HG03159 (cell line): ENCODE measurements around the gene PLPP2.

Experiments
- ATAC-seq: cut with Tn5 transposase; IDR thresholded peaks from one replicate; pipeline ENCODE4 v1.9.1; 2021; ENCODE audit warnings: mild to moderate bottlenecking, moderate library complexity; ENCODE audit not compliant: unreplicated experiment

The PLPP2 gene

DNA sequence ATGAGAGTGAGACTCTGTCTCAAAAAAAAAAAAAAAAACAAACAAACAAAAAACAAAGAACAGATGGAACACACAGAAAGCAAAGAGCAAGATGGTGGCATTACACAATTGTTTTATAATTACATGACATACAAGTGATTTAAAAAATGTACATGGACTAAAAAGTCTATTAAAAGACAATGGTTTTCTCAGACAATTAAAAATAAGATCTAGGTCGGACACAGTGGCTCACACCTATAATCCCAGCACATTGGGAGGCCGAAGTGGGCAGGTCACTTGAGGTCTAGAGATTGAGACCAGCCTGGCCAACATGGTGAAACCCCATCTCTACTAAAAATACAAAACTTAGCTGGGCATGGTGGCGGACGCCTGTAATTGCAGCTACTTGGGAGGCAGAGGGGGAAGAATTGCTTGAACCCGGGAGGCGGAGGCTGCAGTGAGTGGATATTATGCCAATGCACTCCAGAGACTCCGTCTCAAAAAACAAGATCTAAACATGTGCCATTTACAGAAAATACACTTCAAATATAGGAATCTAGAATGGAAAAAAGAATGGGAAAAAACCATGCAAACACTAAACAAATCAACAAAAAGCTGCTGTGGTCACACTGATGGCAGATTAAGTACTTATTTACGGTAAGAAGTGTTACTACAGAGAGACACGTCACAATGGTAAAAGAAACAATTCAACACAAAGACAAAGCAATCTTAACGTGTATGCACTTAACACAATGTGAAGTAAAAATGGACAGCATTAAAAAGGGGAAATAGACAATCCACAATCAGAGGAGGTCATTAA, 26.7 kb upstream of the PLPP2 start:
- ATAC-seq: no peak

DNA sequence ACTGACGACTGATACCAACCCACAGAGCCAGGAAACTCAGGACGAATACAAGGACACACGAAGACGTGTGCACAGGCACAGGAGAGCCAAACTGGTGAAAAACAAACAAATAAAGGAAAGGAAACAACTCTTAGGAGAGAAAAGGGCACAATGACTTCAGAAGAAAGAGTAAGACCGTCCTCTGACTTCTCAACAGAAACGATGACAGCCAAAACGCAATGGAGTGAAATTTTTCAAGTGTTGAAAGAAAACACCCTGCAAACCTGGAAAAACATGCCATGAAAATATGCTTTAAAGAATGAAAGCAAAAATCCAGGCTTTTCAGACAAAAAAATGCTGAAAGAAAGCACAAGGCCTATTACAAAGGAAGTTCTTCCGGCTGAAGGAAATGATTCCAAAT, 24.6 kb upstream of the PLPP2 start:
- no peak for ATAC-seq

DNA sequence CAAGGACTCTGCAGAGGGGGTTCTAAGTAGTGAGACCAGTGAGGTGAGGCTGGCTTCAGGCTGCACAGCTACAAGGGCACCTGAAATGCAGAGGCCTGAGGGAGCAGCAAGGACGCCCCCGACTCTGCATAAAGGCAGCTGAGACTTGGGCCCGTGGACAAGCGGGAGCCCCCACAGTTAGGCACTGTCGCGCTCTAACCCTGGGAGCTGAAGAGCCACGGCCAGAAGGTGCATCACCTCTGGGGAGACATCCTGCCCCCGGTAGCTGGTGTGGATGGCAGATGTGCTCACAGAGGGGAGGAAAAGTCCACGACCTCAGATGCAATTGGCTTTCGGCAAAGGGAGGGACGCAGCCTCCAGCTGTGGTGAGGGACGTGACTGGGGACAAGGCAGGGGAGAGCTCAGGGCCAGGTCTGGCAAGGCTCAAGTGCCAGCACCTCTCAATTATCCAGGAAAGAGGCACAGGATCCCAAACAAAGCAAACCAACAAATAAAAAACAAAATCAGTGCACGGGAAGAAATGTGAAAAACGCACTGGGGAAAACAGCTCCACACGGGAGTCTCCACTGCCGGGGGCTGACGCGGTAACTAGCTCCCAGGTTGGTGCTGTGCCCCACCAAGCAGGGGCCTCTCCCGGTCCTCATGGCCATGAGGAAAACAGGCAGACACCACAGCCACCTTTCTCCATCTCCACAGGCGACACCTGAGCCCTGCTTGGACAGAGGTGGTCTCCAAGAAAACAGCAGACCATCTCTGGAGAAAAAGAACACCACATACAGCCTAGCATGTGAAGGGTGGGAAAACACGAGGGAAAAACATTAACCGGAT, 23.0 kb upstream of the PLPP2 start:
- no peak for ATAC-seq

DNA sequence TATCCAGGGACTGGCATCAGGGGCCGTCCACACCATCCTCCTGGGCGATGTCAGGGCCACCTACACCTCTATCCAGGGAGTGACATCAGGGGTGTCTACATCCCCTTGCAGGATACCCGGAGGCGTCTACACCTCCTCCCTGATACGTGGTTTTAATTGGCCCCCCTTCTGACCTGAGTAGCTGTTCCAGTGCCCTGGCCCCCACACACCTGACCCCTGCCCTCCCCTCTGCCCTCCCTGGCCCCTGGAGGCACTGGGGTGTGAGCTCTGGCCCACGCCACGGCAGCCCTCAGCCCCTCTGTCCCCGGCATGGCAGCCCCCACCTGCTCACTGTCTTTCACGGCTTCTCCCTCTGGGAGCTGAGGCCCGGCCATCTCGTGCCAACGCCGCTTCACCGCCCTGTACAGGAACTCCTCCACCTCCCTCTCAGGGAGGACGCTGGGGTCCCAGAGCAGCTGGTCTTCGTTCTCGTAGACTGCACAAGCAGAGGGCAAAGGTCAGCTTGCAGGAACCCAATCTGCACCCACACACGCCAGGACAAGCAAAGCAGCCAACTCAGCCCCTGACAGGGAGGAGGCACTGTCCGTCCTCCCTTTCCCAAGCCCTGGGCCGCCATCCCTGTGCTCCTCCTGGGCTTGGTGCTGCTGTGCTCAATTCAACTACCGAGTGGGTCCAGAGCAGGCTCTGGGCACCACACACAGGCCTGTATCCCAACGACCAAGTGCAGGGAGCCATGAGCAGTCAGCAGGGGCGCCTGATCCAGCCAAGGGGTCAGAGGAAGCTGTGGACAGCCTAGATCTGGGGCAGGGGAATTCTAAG, 22.2 kb upstream of the PLPP2 start:
- no peak for ATAC-seq

DNA sequence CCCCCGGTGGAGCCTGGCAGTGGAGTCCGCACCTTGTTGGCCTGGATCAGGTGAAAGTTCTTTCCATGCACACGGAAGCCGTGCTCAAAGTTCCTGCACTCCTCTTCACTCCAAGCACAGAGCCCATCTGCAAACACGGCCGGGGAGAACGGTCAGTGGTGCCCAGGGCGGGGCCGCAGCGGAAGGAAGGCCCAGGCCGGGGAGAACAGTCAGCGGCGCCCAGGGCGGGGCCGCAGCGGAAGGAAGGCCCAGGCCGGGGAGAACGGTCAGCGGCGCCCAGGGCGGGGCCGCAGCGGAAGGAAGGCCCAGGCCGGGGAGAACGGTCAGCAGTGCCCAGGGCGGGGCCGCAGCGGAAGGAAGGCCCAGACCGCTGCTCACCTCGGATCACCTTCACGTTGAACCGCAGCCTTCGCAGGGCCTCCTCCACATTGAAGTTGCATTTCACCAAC, 20.6 kb upstream of the PLPP2 start:
- ATAC-seq: no peak

DNA sequence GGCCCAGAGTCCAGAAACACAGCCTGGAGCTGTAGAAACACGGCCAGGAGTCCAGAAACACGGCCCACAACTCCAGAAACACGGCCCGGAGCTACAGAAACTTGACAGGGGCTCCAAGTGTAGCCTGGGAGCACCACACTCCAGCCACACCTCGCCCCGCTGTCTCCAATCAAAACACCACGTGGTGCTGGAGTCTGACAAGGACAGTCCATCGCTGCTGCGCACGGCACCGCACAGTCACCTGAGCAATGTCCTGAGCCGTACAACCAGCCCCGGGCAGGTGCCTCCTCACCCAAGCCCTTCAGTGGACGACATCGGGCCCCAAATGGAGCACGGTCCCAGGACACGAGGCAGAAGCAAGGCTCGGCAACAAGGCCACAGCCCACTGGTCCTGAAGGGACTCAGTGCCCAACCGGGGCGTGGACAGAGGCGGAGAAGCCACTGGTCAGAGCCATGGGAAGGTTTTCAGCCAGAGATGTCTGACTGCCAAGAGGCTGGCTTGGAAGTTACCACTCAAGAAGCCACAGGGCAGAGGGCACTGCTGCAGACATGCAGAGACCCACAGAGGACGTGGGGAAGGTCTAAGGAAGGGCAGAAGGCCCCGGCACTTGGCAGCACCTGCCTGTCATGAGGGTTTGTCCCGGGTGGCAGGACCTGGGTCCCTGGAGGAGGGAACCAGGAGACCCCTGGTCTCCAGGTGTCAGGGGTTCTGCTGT, 19.7 kb upstream of the PLPP2 start:
- ATAC-seq: no peak

DNA sequence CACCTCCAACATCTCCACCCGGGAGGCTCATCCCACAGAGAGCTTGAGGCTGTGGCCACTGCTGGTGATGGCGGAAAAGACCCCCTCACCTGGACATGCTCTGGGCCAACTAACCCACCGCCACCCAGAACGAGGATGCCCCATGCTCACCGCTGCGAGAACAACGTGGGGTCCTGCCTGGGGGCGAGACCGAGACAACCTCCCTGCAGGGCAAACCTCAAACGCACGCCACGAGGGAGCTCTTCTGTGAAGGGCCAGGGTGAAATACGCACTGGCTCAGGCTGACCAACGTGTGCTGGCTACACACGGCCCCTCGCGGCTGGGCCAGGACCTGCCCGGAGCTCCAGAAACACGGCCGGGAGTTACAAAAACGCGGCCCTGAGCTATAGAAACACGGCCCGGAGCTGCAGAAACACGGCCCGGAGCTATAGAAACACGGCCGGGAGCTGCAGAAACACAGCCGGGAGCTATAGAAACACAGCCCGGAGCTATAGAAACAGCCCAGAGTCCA, 19.0 kb upstream of the PLPP2 start:
- no peak for ATAC-seq

DNA sequence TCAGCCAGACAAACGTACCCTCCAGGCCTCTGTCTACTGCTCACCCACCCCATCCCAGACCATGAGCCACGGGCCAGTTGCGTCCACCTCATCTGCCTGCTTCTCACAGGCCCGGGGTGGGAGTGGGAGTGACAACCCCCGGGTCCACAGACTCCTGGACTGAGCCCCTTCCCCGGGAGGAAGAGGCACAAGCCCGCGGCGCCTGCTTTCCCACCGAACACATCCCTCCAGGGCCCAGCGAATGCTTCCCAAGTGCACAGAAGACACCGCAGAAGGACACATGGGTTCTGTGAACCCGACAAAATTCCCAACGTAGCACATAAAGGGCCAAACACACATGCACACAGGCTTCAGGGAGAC, 18.0 kb upstream of the PLPP2 start:
- ATAC-seq: no peak

DNA sequence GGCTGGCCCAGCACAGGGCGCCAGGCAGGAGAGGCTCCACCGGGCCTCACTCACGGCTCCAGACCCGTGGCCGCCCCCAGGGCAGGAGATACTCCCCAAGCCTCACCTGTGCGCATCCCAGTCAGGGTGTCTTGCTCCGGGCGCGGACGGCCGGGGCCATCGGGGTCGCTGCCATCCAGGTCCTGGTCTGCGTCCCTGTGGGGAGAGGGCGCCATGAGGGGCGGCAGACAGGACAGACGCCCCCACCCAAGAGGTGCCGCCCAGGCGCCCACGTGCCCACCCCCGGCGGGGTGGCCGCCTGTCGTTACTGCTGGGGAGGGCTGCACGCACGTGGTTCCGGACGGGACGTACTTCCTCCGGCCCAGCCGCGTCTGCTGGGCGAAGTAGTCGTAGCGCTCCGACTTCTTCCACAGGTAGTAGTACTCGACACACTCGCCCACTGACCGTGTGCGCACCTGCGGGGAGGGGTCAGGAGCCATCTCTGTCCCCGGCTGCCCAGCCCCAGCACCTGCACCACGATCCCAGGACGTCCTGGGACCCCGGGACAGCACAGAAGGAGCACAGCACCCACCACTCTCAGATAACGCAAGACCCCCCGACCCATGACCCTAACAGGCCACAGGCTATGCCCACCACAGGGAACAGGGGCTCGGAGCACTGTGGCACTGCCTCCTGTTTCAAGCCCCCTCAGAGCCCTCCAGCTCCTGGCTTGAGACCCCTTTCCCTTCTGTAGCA, 17.4 kb upstream of the PLPP2 start:
- ATAC-seq: no peak

DNA sequence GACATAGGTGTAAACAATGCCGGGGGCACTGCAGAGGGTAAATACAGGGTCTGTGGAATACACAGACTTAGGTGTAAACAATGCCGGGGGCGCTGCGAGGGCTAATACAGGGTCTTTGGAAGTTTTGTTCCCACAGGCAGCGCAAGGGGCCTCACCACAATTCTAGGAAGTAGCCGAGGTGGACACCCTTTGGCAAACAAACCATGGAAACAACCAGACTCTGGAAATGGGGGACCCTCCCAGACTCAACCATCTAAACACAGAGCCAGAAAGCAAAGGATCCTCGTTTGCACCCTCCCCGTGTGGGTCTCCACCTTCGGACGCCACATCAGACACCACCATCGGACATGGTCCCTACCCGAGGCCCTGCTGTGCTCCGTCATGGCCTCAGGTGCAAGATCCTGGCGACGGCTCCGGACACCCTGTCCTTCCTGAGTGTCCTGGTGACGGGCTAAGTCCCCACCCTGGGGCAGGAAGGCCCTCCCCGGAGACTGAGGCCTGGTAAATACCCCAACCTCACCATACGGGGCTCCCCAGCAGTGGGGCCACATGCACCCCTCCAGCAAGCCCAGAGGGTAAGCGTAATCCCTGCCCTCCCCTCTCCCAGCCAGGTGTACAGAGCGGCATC, 16.7 kb upstream of the PLPP2 start:
- no peak for ATAC-seq

DNA sequence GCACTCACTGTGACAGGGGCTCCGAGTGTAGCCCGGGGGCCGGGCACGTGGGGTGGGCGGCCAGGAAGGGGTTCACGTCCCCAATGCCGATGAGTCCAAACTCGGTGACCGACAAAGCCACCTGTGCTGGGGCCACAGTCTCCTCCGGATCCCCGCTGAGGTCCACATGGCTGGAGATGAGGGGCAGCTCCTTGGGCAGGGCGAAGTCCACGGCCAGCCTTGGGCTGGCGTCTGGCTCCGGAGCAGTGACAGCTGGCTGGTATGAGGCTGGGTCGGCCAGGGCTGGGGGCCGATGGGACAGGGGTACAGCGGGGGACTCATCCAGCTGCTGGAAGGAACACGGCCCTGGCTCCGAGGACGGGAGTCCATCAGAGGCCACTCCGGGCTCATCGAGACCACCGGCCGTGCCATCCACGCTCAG, 15.9 kb upstream of the PLPP2 start:
- ATAC-seq: no peak

DNA sequence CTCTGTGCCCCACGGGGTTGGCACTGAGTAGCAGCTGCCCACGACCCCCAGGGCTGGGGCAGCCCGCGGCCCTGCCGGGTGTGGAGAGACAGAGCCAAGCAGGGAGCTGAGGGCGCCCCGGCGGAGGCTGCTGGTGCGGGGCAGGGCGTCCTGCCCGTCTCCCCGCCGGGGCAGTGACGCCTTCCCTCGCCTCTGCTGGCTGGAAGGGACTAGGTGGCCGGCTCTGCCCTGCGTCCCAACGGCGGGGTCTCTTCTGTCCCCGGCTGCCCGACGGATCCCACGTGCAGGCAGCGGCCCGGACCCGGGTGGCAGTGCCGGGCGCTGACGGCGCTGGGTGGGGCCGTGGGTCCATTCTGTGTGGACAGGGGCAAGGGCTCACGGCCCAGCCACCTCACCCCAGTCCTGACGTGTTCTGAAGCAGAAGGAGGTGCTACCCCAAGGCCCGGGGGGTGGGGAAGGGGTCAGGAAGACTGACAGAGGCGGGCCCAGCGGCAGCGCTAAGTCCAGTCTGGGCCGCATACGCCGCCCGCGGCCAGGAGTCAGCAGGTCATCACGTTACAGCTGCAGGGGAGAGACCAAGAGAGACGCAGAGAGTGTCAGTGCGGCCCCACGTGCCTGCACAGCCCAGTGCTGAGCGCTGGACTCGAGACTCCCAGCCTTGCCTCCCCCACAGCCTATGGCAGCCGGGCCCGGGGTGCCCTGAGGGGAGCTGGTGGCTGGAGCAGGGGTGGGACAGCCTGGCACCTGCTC, 15.1 kb upstream of the PLPP2 start:
- no peak for ATAC-seq

DNA sequence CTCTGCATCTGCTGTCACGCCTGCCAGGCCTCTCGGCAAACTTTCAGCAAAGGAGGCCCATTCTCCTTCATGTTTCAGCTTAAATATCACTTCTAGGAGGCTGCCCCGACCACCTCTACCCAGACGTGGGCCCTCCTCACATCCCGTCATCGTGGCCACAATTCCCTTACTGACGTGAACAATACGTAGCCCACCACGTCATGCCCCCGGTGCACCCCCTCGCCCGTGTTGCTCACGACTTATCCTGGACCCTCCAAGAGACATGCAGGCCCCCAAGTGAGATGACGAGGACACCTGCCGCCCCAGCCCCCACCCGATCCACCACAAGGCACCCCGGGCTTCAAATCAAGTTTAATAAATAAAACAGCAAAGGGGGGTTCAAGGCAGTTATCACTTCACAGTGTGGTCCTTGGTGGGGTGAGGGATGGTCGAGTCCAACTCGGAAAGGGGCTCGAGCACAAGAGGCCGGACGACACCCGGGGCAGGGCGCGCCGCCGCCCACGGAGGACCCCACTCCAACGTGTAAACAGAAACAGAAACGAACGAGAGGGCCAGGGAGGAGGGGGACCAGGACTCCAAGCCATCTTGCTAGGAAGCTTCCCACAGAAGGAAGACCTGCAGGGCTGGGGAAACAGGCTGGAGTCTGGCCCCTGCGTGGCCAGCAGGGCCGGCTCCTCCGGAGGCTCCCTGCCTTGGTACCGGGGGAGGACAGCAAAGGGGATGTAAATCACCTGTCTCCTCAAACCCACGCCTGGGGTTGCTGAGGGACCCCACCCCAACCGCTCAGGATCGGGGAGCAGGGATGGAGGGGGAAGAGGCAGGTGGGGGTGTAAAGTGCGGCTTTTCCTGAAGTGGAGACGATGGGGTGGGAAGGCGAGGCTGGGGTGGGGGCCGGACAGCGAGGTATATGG, 14.3 kb upstream of the PLPP2 start:
- ATAC-seq: no peak

DNA sequence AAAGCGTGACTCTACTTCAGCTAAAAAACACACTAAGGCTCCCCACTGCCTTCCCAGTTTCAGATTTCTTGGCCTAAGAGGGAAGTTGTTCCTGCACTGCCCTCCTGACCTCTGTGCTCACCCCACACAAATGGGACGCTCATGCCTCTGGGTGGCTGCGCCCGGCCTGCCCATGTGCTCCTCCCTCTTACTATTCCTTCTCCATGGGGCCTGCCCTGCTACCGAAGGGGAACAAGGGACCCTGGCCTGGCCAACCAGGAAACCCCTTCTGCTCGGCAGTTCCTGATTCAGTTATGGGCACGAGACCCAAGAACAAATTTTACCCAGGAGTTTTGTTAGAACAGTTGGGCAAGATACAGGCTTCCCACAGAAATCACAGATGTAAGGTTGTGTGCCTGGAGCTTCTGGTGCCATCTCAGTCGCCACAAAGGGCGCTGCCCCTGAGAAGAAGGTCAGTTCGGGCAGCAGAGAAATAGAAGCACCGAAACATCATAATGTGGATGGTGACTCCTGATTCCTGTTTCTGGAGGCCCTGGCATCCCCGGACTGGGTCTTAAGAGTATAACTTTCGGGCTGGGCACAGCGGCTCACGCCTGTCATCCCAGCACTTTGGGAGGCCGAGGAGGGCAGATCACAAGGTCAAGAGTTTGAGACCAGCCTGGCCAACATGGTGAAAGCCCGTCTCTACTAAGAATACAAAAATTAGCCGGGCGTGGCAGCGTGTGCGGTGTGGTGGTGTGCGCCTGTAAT, 5.4 kb upstream of the PLPP2 start:
- no peak for ATAC-seq

DNA sequence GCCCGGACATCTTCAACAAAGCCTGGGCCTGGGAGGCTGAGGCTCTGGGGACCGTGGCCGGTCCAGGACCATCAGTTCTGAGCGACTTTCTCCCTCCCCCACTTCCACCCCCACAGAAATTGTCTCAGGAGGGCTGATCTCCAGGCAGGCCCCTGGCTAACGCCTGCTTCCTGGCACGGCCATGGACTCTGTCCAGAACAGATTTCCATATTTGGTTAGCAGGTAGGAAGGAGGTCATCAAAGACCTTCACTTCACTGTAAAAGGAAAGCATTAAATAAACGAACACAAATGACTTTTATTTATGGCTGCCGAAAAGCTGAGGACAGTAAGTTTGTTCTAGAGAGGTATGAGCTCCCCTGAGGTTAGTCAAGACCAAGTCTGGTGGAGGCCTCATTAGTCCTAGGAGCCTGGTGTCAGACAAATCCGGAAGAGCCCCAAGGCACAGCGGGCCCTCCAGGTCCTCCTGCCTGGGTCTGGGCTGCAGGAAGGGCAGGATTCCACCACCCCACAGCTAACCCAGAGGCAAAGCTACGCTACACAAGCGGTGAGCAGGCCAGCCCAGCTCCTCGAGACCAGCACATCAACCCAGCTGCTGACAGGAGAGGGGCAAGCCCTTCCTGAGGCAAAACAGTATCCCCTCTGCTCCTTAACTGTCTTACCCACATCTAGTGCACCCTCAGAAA, 4.6 kb upstream of the PLPP2 start:
- no peak for ATAC-seq

DNA sequence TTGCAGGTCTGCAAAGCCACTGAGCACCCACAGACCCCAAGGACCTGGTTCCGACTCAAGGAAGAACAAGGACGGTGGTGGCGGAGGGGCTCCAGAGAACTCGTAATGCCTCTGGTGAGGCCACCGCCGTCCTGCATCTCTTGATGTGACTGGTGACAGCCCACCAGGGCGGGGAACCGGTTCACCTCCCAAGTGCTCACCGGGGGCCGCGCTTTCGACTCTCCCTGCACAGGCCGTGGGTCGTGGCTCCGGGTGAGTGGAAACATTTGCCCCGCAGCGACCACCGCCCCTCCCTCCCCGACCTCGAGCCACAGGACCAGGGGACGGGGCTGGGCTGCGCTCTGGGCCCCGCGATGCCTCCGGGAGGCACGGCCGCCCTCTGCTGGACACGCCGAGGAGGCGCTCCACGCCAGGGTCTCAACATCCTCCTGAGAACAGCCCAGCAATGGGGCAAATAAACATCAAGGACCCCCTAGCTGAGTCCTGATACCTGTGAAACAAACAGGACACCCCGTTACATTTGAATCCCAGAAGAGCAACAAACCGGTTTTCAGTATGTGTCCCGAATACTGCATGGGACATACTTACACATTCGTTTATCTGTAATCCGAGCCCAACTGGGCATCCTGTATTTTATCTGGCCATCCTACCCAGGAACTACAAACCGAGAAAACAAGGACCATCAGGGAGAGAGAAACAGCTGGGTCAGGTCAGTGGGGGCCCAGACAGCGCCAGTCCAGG, 3.9 kb upstream of the PLPP2 start:
- no peak for ATAC-seq
